22Rv1 (cell line): ENCODE measurements around the gene SHISA3.

Experiments
- H3K27ac ChIP-seq: fragments of 450-650 bp; 2 replicates; pipeline ENCODE4 v1.5.1; 2017
- CTCF ChIP-seq: fragments of 450-650 bp; IDR thresholded peaks from 2 replicates; pipeline ENCODE4 v1.5.1; 2017; ENCODE audit warnings: mild to moderate bottlenecking
- ZFX ChIP-seq: fragments of 450-650 bp; IDR thresholded peaks from 2 replicates; pipeline ENCODE4 v1.6.1; 2017; ENCODE audit warnings: antibody characterized with exemption, borderline replicate concordance

SHISA3 gene

GRCh38 chr4:42360256-42360669 lies 37.0 kb upstream of the SHISA3 start:
- no peak overlapping the region for H3K27ac ChIP-seq
- TF ChIP-seq ZFX (no peak), CTCF (no peak)

- no peak overlapping the region for H3K27ac ChIP-seq
- TF ChIP-seq ZFX, result no peak
- no peak for TF ChIP-seq CTCF
Measured at GRCh38 chr4:42361456-42361855, 35.8 kb upstream of the SHISA3 start.

GRCh38 chr4:42362591-42362990 lies 34.7 kb upstream of the SHISA3 start:
- H3K27ac ChIP-seq, result no peak overlapping the region
- TF ChIP-seq CTCF (no peak), ZFX (no peak)

- no peak for TF ChIP-seq ZFX
- no peak for TF ChIP-seq CTCF
- no peak overlapping the region for H3K27ac ChIP-seq
Measured at GRCh38 chr4:42363614-42364013, 33.7 kb upstream of the SHISA3 start.

GRCh38 chr4:42364266-42365053 lies 32.8 kb upstream of the SHISA3 start:
- no peak for TF ChIP-seq CTCF
- TF ChIP-seq ZFX, result no peak

GRCh38 chr4:42366959-42367358 lies 30.3 kb upstream of the SHISA3 start:
- TF ChIP-seq ZFX, result no peak
- TF ChIP-seq CTCF, result no peak
- H3K27ac ChIP-seq, result no peak overlapping the region

More at GRCh38 chr4:42364266-42365053, 32.8 kb upstream of the SHISA3 start:
- H3K27ac ChIP-seq, result no peak overlapping the region

GRCh38 chr4:42369489-42369888 lies 27.8 kb upstream of the SHISA3 start:
- H3K27ac ChIP-seq, result no peak overlapping the region
- TF ChIP-seq ZFX (no peak), CTCF (no peak)
